NT2/D1 (cell line): ENCODE data around the gene MUC5AC.

Experiments
- DNase-seq: peaks from one replicate; pipeline ENCODE4 v3.0.0-alpha.2; 2011; ENCODE audit warnings: low read depth, low spot score
- H3K27me3 ChIP-seq: 2 replicates; pipeline ENCODE4 v1.6.0; 2011; ENCODE audit warnings: mild to moderate bottlenecking; ENCODE audit not compliant: insufficient read length, insufficient read depth
- H3K36me3 ChIP-seq: 2 replicates; pipeline ENCODE4 v1.6.1; 2011; ENCODE audit warnings: mild to moderate bottlenecking, low read length, mixed read lengths; ENCODE audit not compliant: insufficient read depth, insufficient read length
- H3K4me1 ChIP-seq: 2 replicates; pipeline ENCODE4 v1.5.1; 2011; ENCODE audit not compliant: insufficient read depth, insufficient read length
- H3K4me3 ChIP-seq: 2 replicates; pipeline ENCODE4 v1.5.1; 2011; ENCODE audit warnings: low read depth; ENCODE audit not compliant: insufficient read length
- H3K9ac ChIP-seq: 2 replicates; pipeline ENCODE4 v1.6.0; 2011; ENCODE audit warnings: low read depth; ENCODE audit not compliant: insufficient read length
- H3K9me3 ChIP-seq: 2 replicates; pipeline ENCODE4 v1.5.1; 2011; ENCODE audit warnings: mild to moderate bottlenecking, low read length; ENCODE audit not compliant: insufficient read depth
- SUZ12 ChIP-seq: IDR thresholded peaks from 2 replicates; pipeline ENCODE4 v1.6.1; 2011; ENCODE audit not compliant: insufficient read length, insufficient read depth; ENCODE audit errors: extremely low read depth
- YY1 ChIP-seq: IDR thresholded peaks from 2 replicates; pipeline ENCODE4 v1.6.1; 2011; ENCODE audit not compliant: insufficient read length, insufficient read depth
- ZNF274 ChIP-seq: IDR thresholded peaks from 2 replicates; pipeline ENCODE4 v1.6.1; 2011; ENCODE audit warnings: mild to moderate bottlenecking, low read depth, low read length

The MUC5AC gene

DNA sequence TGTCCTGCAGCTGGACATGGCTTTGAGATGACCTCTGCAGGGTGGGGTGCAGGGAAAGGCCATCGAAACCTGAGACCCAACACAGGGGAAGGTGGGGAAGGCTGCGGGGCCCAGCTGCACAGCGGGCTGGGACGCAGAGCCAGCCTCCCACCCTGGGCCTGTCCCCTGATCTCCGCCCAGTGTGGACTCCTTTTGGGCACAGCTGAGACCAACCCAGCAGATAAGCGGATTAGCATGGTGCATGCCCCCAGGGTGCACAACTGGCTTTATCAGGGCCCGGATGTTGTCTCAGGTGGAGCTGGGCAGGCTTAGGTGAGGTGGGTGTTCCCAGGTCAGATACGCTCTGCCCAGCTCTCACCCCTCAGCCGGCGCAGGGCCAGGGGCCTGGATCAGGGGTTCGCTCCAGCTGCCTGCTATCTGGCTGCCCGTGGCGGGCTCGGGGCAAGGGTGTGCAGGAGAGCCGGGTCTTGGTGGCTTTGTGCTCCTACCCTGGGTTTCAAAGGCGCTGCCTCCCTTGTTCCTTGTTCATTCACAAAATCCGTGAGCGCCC, 28.1 kb upstream of the MUC5AC start:
- Histone ChIP-seq H3K9me3 (peaks cover 12% of the 10 kb centered on the region), H3K27me3 (peaks cover 10% of the 10 kb centered on the region), H3K36me3 (no peaks in the 10 kb centered on the region), H3K4me1 (peaks cover 18% of the 10 kb centered on the region), H3K4me3 (no peak overlapping the region), H3K9ac (no peak overlapping the region)
- no peak for DNase-seq
- no peak for TF ChIP-seq SUZ12
- no peak for TF ChIP-seq ZNF274
- no peak for TF ChIP-seq YY1

DNA sequence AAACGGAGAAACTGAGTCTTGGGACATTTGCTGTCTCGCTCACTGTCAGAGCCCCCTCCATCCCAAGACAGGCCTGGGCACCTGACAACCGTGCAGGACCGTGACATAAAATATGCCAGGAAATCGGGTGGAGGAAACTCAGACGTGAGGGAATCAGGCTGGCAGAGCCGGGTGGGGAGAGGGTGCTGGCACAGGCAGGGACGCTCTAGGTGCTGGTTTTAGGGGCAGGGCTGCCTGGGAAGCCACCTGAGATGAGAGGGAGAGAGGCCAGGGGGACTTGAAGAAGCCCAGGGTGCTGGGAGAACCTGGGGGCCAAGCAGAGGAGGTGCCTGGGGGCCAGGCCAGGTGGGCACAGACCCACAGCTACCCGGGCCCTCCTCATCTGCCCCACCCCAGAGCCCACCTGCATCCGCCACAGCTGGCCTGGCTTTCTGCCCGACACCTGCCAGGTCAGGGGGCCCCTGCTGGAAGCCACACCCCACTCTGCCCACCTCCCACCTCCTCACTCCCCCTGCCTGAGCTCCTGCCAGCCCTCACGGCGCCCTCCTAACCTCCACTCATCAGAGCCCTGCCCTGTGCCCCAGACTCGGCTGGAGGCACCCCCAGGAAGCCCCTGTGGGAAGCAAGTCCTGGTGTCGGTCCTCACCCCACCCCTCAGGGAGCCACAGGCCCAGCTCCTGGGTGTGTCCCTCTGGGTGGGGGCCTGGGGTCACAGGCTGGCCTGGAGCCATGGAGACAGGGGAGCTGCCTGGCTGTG, 27.3 kb upstream of the MUC5AC start:
- Histone ChIP-seq H3K27me3 (peaks cover 5% of the 10 kb centered on the region), H3K4me1 (peaks cover 18% of the 10 kb centered on the region), H3K9me3 (peaks cover 19% of the 10 kb centered on the region), H3K4me3 (no peak overlapping the region), H3K36me3 (no peaks in the 10 kb centered on the region), H3K9ac (no peak overlapping the region)
- no peak for DNase-seq
- TF ChIP-seq YY1 (no peak), ZNF274 (no peak), SUZ12 (no peak)

DNA sequence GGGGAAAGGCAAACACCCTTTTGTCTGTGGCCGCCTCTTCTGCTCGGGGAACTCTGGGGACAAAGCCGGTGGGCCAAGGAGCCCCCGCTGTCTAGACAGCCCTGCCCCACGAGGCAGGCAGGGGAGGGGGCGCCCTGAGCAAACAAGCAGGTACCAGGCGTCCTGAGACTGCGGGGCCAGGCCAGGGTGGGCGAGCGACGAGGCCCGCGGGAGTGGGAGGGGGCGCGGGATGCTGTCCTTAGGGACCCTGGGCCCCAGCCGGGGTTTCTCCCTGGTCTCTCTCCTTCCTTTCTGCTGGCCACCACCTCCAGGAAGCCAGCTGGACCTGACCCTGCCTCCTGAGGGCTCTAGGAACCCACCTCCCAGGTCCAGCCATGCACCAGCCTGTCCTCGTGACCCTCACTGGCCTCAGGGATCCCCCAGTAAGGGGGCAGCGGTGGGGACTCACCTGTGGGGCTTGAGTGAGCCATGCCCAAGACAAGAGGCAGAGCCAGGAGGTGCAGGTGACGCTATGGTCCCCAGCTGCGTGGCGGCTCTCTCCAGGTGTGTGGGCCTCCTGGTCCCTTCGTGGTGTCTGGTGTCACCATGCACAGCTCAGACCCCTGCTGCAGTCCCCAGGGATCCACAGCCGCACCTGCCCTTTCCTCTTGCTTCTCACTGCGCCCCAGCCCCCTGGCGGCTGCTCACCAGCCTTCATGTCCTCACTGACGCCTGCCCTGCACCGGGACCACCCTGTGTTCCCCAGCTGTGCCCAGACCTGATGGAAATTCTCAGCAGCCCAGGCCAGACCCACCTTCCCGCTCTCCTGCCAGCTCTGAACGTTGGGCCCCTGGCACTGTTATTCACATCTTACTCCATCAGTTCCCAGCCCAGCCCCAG, 26.5 kb upstream of the MUC5AC start:
- no peak overlapping the region for H3K9ac ChIP-seq
- peaks cover 18% of the 10 kb centered on the region for H3K4me1 ChIP-seq
- no peaks in the 10 kb centered on the region for H3K27me3 ChIP-seq
- no peak overlapping the region for H3K4me3 ChIP-seq
- TF ChIP-seq YY1 (no peak), SUZ12 (no peak), ZNF274 (no peak)
- no peaks in the 10 kb centered on the region for H3K36me3 ChIP-seq
- peaks cover 19% of the 10 kb centered on the region for H3K9me3 ChIP-seq
- no peak for DNase-seq

DNA sequence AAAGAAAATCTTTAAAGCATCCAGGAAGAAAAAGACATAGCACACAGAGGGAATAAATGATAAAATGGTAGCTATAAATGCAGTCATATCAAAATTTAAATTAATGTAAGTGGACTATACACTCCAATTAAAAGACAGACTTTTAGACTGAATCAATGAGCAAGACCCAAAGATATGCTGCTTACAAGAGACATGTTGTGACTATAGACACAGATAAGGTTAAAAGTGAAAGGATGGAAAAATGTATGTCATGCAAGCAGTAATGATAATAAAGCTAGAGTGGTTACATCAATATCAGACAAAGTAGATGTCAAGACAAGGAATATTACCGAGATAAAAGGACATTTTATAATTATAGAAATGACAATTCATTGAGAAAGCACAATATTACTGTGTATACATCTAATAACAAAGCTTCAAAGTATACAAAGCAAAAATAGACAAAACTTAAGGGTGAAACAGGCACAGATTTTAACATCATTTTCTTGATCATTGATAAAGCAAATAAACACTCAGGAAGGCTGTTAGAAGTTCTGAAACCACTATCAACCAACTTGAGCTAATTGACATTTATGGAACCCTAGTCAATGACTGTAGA, 22.8 kb upstream of the MUC5AC start:
- Histone ChIP-seq H3K9me3 (peaks cover 19% of the 10 kb centered on the region), H3K36me3 (no peaks in the 10 kb centered on the region), H3K9ac (no peak overlapping the region), H3K4me3 (no peak overlapping the region), H3K27me3 (no peaks in the 10 kb centered on the region), H3K4me1 (peaks cover 10% of the 10 kb centered on the region)
- no peak for DNase-seq
- TF ChIP-seq YY1 (no peak), ZNF274 (no peak), SUZ12 (no peak)

DNA sequence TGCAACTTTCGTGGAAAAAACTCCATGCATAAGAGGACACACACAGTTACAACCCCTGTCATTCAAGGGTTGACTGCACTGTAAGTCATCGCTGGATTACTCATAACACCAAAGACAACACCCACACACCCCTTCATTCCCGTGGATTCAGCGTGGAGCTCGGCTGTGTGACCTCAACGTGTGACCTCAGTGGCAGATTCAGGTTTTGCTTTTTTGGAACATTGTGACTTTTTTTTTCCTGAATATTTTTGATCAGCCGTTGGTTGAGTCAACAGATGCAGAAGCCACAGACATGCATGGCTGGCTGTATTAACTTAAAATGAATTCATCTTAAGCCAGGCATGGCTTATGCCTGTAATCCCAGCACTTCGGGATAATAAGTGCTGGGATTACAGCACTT, 19.7 kb upstream of the MUC5AC start:
- H3K27me3 ChIP-seq = no peaks in the 10 kb centered on the region
- no peaks in the 10 kb centered on the region for H3K36me3 ChIP-seq
- TF ChIP-seq YY1 = no peak
- TF ChIP-seq SUZ12 = no peak
- TF ChIP-seq ZNF274 = no peak
- DNase-seq = no peak
- H3K9ac ChIP-seq = no peak overlapping the region
- H3K9me3 ChIP-seq = peaks cover 25% of the 10 kb centered on the region
- no peak overlapping the region for H3K4me3 ChIP-seq
- peaks cover 3% of the 10 kb centered on the region for H3K4me1 ChIP-seq

DNA sequence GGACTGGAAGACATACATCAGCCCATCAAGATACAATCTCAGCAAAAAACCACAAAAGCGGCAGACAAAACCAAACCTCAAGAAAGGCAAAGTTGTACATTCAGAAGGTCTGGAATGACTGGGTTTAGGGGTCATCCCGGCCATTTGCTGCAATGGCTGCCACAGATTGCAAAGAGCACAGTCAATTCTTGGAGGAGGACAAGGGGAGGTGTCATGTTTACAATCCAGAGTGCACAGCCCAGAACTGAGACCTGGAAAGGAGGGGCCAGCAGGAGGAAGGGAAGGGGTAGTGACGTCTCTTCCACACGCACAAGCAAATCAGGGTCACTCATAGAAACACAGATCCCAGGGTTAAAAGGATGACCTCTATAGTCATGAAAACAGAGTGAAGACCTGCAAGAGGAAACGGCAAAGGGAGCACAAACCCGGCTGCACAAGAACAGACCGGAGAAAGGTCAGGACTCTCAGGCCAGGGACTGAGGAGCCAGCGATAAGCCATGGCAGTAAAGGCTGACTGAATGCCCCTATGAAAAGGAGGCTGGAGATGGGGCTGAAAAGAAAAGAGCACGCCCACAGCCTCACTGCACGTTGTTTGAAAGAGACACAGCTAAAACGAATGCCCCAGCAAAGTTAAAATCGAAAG, 18.2 kb upstream of the MUC5AC start:
- H3K27me3 ChIP-seq = no peaks in the 10 kb centered on the region

More for the DNA sequence above, 18.2 kb upstream of the MUC5AC start:
- H3K4me1 ChIP-seq = peaks cover 3% of the 10 kb centered on the region
- TF ChIP-seq SUZ12 (no peak), YY1 (no peak), ZNF274 (no peak)
- H3K36me3 ChIP-seq = no peaks in the 10 kb centered on the region
- H3K4me3 ChIP-seq = no peak overlapping the region
- DNase-seq = no peak
- H3K9ac ChIP-seq = no peak overlapping the region
- H3K9me3 ChIP-seq = peaks cover 28% of the 10 kb centered on the region
